Measurements from ENCODE around the gene ZNF774.

- TF ChIP-seq SRF (IDR thresholded peaks at IDR 0.05; ENCODE audit: low read depth in 2 of 2, low read length in 2 of 2) (no peak), ZNF217 (IDR thresholded peaks at IDR 0.05) (no peak), POLR2A (IDR thresholded peaks at IDR 0.05; ENCODE audit: low read depth, low read length) (no peak), POU2F2 (IDR thresholded peaks at IDR 0.05; ENCODE audit: borderline replicate concordance, low read depth, low read length) (no peak), DPF2 (IDR thresholded peaks at IDR 0.05) (no peak), NFYB (IDR thresholded peaks at IDR 0.05; ENCODE audit: insufficient read depth, low read depth, low read length) (no peak), BACH1 (IDR thresholded peaks at IDR 0.05; ENCODE audit: borderline replicate concordance) (no peak), BRCA1 (IDR thresholded peaks at IDR 0.05; ENCODE audit: low read depth, low read length) (no peak), ZNF24 (IDR thresholded peaks at IDR 0.05) (no peak), NFXL1 (IDR thresholded peaks at IDR 0.05; ENCODE audit: borderline replicate concordance) (no peak), PAX8 (IDR thresholded peaks at IDR 0.05) (no peak), ZZZ3 (IDR thresholded peaks at IDR 0.05; ENCODE audit: control insufficient read depth, insufficient read length, low read depth) (no peak), SUZ12 (IDR thresholded peaks at IDR 0.05; ENCODE audit: unreplicated experiment) (no peak)
- TF ChIP-seq, protein P1, sequence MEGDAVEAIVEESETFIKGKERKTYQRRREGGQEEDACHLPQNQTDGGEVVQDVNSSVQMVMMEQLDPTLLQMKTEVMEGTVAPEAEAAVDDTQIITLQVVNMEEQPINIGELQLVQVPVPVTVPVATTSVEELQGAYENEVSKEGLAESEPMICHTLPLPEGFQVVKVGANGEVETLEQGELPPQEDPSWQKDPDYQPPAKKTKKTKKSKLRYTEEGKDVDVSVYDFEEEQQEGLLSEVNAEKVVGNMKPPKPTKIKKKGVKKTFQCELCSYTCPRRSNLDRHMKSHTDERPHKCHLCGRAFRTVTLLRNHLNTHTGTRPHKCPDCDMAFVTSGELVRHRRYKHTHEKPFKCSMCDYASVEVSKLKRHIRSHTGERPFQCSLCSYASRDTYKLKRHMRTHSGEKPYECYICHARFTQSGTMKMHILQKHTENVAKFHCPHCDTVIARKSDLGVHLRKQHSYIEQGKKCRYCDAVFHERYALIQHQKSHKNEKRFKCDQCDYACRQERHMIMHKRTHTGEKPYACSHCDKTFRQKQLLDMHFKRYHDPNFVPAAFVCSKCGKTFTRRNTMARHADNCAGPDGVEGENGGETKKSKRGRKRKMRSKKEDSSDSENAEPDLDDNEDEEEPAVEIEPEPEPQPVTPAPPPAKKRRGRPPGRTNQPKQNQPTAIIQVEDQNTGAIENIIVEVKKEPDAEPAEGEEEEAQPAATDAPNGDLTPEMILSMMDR (IDR thresholded peaks at IDR 0.05 in 2 of 3, conservative IDR thresholded peaks at IDR 0.05 in 1 of 3; ENCODE audit: control insufficient read depth in 2 of 3, extremely low read depth in 1 of 3, insufficient read depth in 1 of 3, low read depth in 3 of 3, low read length in 3 of 3): no peak
Observed at GRCh38 chr15:90411176-90411575, 59.1 kb downstream of the ZNF774 start.
